Prostate gland (tissue), 2 donors: ENCODE data around the gene NOSIP.

Experiments used
- CTCF ChIP-seq, 4 experiments: fragments of 200-600 bp in 2 of 4; fragments of 450-650 bp in 2 of 4; sonication (generic) in 2 of 4; IDR thresholded peaks; 1 replicate in 3 of 4; 2 replicates in 1 of 4; pipeline ENCODE4 v1.5.1; 2016 to 2019; ENCODE audit warnings: antibody characterized with exemption in 4 of 4, mild to moderate bottlenecking in 2 of 4, moderate library complexity in 2 of 4
- POLR2A ChIP-seq: fragments of 450-650 bp; IDR thresholded peaks from one replicate; pipeline ENCODE4 v1.6.1; 2016; ENCODE audit warnings: antibody characterized with exemption, mild to moderate bottlenecking
- POLR2AphosphoS5 ChIP-seq: sonication (generic); formaldehyde crosslinking; IDR thresholded peaks from one replicate; pipeline ENCODE4 v1.6.1; 2017; ENCODE audit warnings: antibody characterized with exemption

DNA sequence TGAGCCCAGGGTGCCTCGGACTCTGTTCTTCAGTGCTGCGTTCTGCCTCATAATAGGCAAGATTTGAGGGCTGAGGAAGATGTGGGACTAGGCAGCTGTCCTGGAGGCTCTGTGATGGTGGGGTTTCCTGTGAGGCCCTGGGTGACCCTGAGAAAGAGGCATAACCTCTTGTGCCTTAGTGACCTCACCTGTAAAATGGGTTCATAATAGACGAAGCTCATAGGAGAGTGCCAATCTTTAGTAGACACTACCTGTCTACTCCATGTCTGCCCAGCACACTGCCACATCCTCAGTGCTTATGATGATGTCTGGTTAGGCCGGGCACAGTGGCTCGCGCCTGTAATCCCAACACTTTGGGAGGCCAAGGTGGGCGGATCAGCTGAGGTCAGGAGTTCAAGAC is 36.2 kb upstream of the NOSIP start:
- TF ChIP-seq POLR2A = no peak
- TF ChIP-seq CTCF (IDR thresholded peaks at IDR 0.05) = no peak
- no peak for TF ChIP-seq POLR2AphosphoS5
